ENCODE measurements around the gene SHCBP1L. TPM values are rescaled to one million over a fixed set of nuclear protein-coding genes. Genes with fewer than 3 reads are reported as not detected.

SHCBP1L gene
- total and polyA plus RNA-seq, 9 of the 15 experiments (the other 6 are each of a cell fraction or from before 2014, with no cell fraction given), result not detected

DNA sequence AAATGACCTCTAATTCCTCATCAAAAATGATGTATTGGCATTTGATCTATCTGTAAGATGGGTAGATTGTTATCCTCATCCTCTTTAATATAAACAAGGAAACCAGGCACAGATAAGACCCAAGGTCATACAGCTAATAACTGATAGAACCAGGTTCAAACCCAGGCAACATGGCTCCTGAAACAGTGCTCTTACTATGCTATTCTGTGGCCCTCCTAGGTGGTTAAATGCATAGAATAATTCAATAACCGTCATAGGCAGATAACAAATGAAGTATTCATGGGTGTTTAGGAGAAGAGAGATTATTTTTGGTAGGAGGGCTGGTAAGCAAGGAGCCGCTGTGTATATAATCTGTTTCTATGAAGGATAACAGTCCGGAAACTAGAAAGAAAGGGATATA is 67.4 kb downstream of the SHCBP1L start:
- H4K20me1 ChIP-seq (replicated peaks; ENCODE audit: control insufficient read depth, insufficient read depth, low read length), result peaks cover 8% of the 10 kb centered on the region; the same call in 1 of the 2 replicates
- H3K36me3 ChIP-seq (ENCODE audit: control insufficient read depth, insufficient read depth, low read length), result peaks cover 85% of the 10 kb centered on the region
- DNase-seq (ENCODE audit: extremely low read depth in 1 of 4, low spot score in 3 of 4) (no peak), FAIRE-seq (no peak), ATAC-seq (no peak)
- peaks cover 2% of the 10 kb centered on the region for H3K9me1 ChIP-seq (ENCODE audit: control insufficient read depth, insufficient read depth, low read length)
- CTCF ChIA-PET (ENCODE audit: low intra/inter-chr PET ratio), result no interaction called here
- no peak overlapping the region for H3K4me3 ChIP-seq
- intact Hi-C loops (cut with micrococcal nuclease), result loop anchor here (5.0 kb wide), 1 partner anchor 33 kb away; no protein-coding TSS in a partner anchor
- no peaks in the 10 kb centered on the region; the same call in 2 of the 3 replicates for H3K79me2 ChIP-seq (ENCODE audit: control insufficient read depth, insufficient read depth, low read length)
- WGBS (ENCODE audit: insufficient coverage, low coverage, missing lambda C conversion rate), result 90% methylated on average over 3 of the region's 3 CpGs
- H3K4me1 ChIP-seq (replicated peaks in 1 of 2; ENCODE audit: control insufficient read depth in 2 of 2, insufficient read depth in 2 of 2, low read length in 2 of 2), result no peaks in the 10 kb centered on the region
- H3K27ac ChIP-seq (ENCODE audit: extremely low read depth, low read depth, low read length), result no peak overlapping the region
- H3K9me3 ChIP-seq (replicated peaks; ENCODE audit: control insufficient read depth, insufficient read depth, low read depth, low read length), result no peaks in the 10 kb centered on the region
- in situ Hi-C loops (cut with MboI), result no loop called here
- BruUV-seq (replicated peaks), result no TSS peak
- no peaks in the 10 kb centered on the region for H3K27me3 ChIP-seq (ENCODE audit: control insufficient read depth in 2 of 2, insufficient read depth in 2 of 2, low read length in 2 of 2)
- no peak overlapping the region for H3K9ac ChIP-seq (ENCODE audit: insufficient read depth in 1 of 2, low read depth in 2 of 2, low read length in 2 of 2)
- TF ChIP-seq CBFB (CRISPR knock-in tag; IDR thresholded peaks at IDR 0.05), result no peak
- TF ChIP-seq ZZZ3 (IDR thresholded peaks at IDR 0.05), result peak; percentile 51; the same call in 1 of the 2 replicates
- POLR2A ChIA-PET, result interaction anchor here (1.5 kb wide), 1 partner anchor 10 kb away, joined by 5 read pairs; no protein-coding TSS in a partner anchor
- H2AFZ ChIP-seq (ENCODE audit: low read depth, low read length), result no peak overlapping the region
- no peak overlapping the region for H3K4me2 ChIP-seq (ENCODE audit: insufficient read depth, low read length)

GRCh38 chr1:182884872-182885271 is 68.1 kb downstream of the SHCBP1L start:
- no TSS peak for BruUV-seq (replicated peaks)
- in situ Hi-C loops (cut with MboI) (no loop called here), intact Hi-C loops (cut with micrococcal nuclease) (loop anchor here (5.0 kb wide), 1 partner anchor 33 kb away; no protein-coding TSS in a partner anchor)

More at GRCh38 chr1:182884872-182885271, 68.1 kb downstream of the SHCBP1L start:
- no peaks in the 10 kb centered on the region for H3K4me1 ChIP-seq (replicated peaks in 1 of 2; ENCODE audit: control insufficient read depth in 2 of 2, insufficient read depth in 2 of 2, low read length in 2 of 2)
- H3K79me2 ChIP-seq (ENCODE audit: control insufficient read depth, insufficient read depth, low read length), result no peaks in the 10 kb centered on the region; the same call in 2 of the 3 replicates
- no peak for DNase-seq (ENCODE audit: extremely low read depth in 1 of 4, low spot score in 3 of 4)
- H2AFZ ChIP-seq (ENCODE audit: low read depth, low read length), result no peak overlapping the region
- H3K4me2 ChIP-seq (ENCODE audit: insufficient read depth, low read length), result no peak overlapping the region
- no peak overlapping the region for H3K27ac ChIP-seq (ENCODE audit: extremely low read depth, low read depth, low read length)
- peaks cover 8% of the 10 kb centered on the region; the same call in 1 of the 2 replicates for H4K20me1 ChIP-seq (replicated peaks; ENCODE audit: control insufficient read depth, insufficient read depth, low read length)
- peaks cover 92% of the 10 kb centered on the region for H3K36me3 ChIP-seq (ENCODE audit: control insufficient read depth, insufficient read depth, low read length)
- ChIA-PET POLR2A (interaction anchor here (1.5 to 1.7 kb wide), 3 partner anchors 9 to 13 kb away, joined by 3 to 5 read pairs (median 5); no protein-coding TSS in a partner anchor), CTCF (ENCODE audit: low intra/inter-chr PET ratio) (no interaction called here)
- no peak overlapping the region for H3K9ac ChIP-seq (ENCODE audit: insufficient read depth in 1 of 2, low read depth in 2 of 2, low read length in 2 of 2)
- TF ChIP-seq, protein P1, sequence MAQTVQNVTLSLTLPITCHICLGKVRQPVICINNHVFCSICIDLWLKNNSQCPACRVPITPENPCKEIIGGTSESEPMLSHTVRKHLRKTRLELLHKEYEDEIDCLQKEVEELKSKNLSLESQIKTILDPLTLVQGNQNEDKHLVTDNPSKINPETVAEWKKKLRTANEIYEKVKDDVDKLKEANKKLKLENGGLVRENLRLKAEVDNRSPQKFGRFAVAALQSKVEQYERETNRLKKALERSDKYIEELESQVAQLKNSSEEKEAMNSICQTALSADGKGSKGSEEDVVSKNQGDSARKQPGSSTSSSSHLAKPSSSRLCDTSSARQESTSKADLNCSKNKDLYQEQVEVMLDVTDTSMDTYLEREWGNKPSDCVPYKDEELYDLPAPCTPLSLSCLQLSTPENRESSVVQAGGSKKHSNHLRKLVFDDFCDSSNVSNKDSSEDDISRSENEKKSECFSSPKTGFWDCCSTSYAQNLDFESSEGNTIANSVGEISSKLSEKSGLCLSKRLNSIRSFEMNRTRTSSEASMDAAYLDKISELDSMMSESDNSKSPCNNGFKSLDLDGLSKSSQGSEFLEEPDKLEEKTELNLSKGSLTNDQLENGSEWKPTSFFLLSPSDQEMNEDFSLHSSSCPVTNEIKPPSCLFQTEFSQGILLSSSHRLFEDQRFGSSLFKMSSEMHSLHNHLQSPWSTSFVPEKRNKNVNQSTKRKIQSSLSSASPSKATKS (CRISPR knock-in tag; IDR thresholded peaks at IDR 0.05), result no peak
- TF ChIP-seq ZSCAN32 (CRISPR knock-in tag; IDR thresholded peaks at IDR 0.05), result no peak
- no peak for TF ChIP-seq GATA2 (CRISPR knock-in tag; IDR thresholded peaks at IDR 0.05)
- no peak for TF ChIP-seq HIVEP1 (CRISPR knock-in tag; IDR thresholded peaks at IDR 0.05)
- TF ChIP-seq BRD9 (IDR thresholded peaks at IDR 0.05; ENCODE audit: low read depth, partially characterized antibody), result no peak
- no peak for TF ChIP-seq ZC3H4 (CRISPR knock-in tag; IDR thresholded peaks at IDR 0.05; ENCODE audit: borderline replicate concordance)
- TF ChIP-seq, protein P2, sequence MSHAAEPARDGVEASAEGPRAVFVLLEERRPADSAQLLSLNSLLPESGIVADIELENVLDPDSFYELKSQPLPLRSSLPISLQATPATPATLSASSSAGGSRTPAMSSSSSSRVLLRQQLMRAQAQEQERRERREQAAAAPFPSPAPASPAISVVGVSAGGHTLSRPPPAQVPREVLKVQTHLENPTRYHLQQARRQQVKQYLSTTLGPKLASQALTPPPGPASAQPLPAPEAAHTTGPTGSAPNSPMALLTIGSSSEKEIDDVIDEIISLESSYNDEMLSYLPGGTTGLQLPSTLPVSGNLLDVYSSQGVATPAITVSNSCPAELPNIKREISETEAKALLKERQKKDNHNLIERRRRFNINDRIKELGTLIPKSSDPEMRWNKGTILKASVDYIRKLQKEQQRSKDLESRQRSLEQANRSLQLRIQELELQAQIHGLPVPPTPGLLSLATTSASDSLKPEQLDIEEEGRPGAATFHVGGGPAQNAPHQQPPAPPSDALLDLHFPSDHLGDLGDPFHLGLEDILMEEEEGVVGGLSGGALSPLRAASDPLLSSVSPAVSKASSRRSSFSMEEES (CRISPR knock-in tag; IDR thresholded peaks at IDR 0.05), result peak; percentile 85
- TF ChIP-seq SRSF3 (IDR thresholded peaks at IDR 0.05; ENCODE audit: insufficient read depth, low read length), result no peak
- TF ChIP-seq USF2 (CRISPR knock-in tag; IDR thresholded peaks at IDR 0.05), result peak; percentile 48
- no peak for TF ChIP-seq RB1 (IDR thresholded peaks at IDR 0.05; ENCODE audit: low read depth)
- no peaks in the 10 kb centered on the region for H3K9me3 ChIP-seq (replicated peaks; ENCODE audit: control insufficient read depth, insufficient read depth, low read depth, low read length)
- no peaks in the 10 kb centered on the region for H3K27me3 ChIP-seq (ENCODE audit: control insufficient read depth in 2 of 2, insufficient read depth in 2 of 2, low read length in 2 of 2)
- peaks cover 2% of the 10 kb centered on the region for H3K9me1 ChIP-seq (ENCODE audit: control insufficient read depth, insufficient read depth, low read length)
- no peak overlapping the region for H3K4me3 ChIP-seq
- no peak for FAIRE-seq
- no peak for ATAC-seq

Measured in K562 (cell line).